Mesenchymal stem cell (in vitro differentiated cells and primary cell): ENCODE data around the gene DOLPP1.
"Not testable (repeated sequence)": the region's sequence is repeated elsewhere in the genome, so short reads cannot be mapped to it uniquely, and the experiment has no call there.

Experiments
- DNase-seq: peaks from one replicate; pipeline ENCODE4 v3.0.0-alpha.2; 2013
- H2AFZ ChIP-seq: one replicate; pipeline ENCODE4 v1.6.1; 2013; ENCODE audit warnings: low read depth, mild to moderate bottlenecking, control low read depth, inconsistent platforms, low read length, moderate library complexity
- H2AK5ac ChIP-seq: 2 replicates; pipeline ENCODE4 v1.6.1; 2013; ENCODE audit warnings: low read length, moderate library complexity, mild to moderate bottlenecking, inconsistent platforms; ENCODE audit not compliant: severe bottlenecking
- H2BK120ac ChIP-seq: one replicate; pipeline ENCODE4 v1.6.1; 2013; ENCODE audit warnings: low read depth, mild to moderate bottlenecking, inconsistent platforms, low read length, moderate library complexity
- H2BK12ac ChIP-seq, 2 experiments: one replicate each; pipeline ENCODE4 v1.6.1; 2013; ENCODE audit warnings: inconsistent platforms in 2 of 2, low read length in 2 of 2, mild to moderate bottlenecking in 2 of 2, moderate library complexity in 2 of 2, control low read depth in 1 of 2
- H2BK15ac ChIP-seq: one replicate; pipeline ENCODE4 v1.6.1; 2013; ENCODE audit warnings: mild to moderate bottlenecking, low read depth, inconsistent platforms; ENCODE audit not compliant: poor library complexity, severe bottlenecking
- H2BK5ac ChIP-seq: 2 replicates; pipeline ENCODE4 v1.6.1; 2013; ENCODE audit warnings: low read depth, mild to moderate bottlenecking, low read length, control low read depth, inconsistent platforms; ENCODE audit not compliant: poor library complexity, severe bottlenecking
- H3K14ac ChIP-seq, 2 experiments: one replicate each; pipeline ENCODE4 v1.6.1; 2013; ENCODE audit warnings: inconsistent platforms in 2 of 2, low read length in 2 of 2, control low read depth in 1 of 2, mild to moderate bottlenecking in 1 of 2, moderate library complexity in 1 of 2
- H3K18ac ChIP-seq, 2 experiments: one replicate each; pipeline ENCODE4 v1.6.1; 2013; ENCODE audit warnings: inconsistent platforms in 2 of 2, low read length in 2 of 2, control low read depth in 1 of 2, low read depth in 1 of 2, mild to moderate bottlenecking in 1 of 2
- H3K23ac ChIP-seq, 2 experiments: one replicate each; pipeline ENCODE4 v1.6.1; 2013; ENCODE audit warnings: inconsistent platforms in 2 of 2, low read length in 2 of 2, mild to moderate bottlenecking in 2 of 2, moderate library complexity in 2 of 2, control low read depth in 1 of 2
- H3K27ac ChIP-seq: 2 replicates; pipeline ENCODE4 v1.5.1; 2013; ENCODE audit warnings: mild to moderate bottlenecking, moderate library complexity, low read length, control low read depth, inconsistent platforms; ENCODE audit not compliant: poor library complexity, severe bottlenecking
- H3K27me3 ChIP-seq, 2 experiments: 2 replicates each; pipeline versions ENCODE4 v1.6.1 to v1.7.0; 2013; ENCODE audit warnings: low read length in 2 of 2, mild to moderate bottlenecking in 2 of 2, moderate library complexity in 2 of 2, control low read depth in 1 of 2, inconsistent platforms in 1 of 2; ENCODE audit not compliant: control insufficient read depth in 1 of 2, insufficient read depth in 1 of 2
- H3K36me3 ChIP-seq, 2 experiments: 2 replicates each; pipeline versions ENCODE4 v1.6.1 to v1.7.0; 2013; ENCODE audit warnings: low read length in 2 of 2, control low read depth in 1 of 2, inconsistent platforms in 1 of 2, low read depth in 1 of 2, mild to moderate bottlenecking in 1 of 2; ENCODE audit not compliant: insufficient read depth in 2 of 2, control insufficient read depth in 1 of 2
- H3K4ac ChIP-seq, 2 experiments: one replicate each; pipeline ENCODE4 v1.6.1; 2013; ENCODE audit warnings: inconsistent platforms in 2 of 2, low read length in 2 of 2, mild to moderate bottlenecking in 2 of 2, moderate library complexity in 2 of 2, control low read depth in 1 of 2, low read depth in 1 of 2
- H3K4me1 ChIP-seq: 2 replicates; pipeline ENCODE4 v1.6.1; 2013; ENCODE audit warnings: low read depth, low read length, control low read depth; ENCODE audit not compliant: control insufficient read depth, insufficient read depth
- H3K4me2 ChIP-seq: 2 replicates; pipeline ENCODE4 v1.6.1; 2013; ENCODE audit warnings: low read length, mild to moderate bottlenecking, inconsistent platforms; ENCODE audit not compliant: poor library complexity, severe bottlenecking
- H3K4me3 ChIP-seq, 2 experiments: 2 replicates each; pipeline versions ENCODE4 v1.5.1 to v1.7.0; 2013; ENCODE audit warnings: low read length in 2 of 2, mild to moderate bottlenecking in 2 of 2, control low read depth in 1 of 2, low read depth in 1 of 2; ENCODE audit not compliant: insufficient read depth in 1 of 2
- H3K79me1 ChIP-seq: replicated peaks from 2 replicates; pipeline ENCODE4 v1.6.1; 2013; ENCODE audit warnings: mild to moderate bottlenecking, control low read depth, low read length, inconsistent platforms; ENCODE audit not compliant: poor library complexity, severe bottlenecking
- H3K9ac ChIP-seq: 2 replicates; pipeline ENCODE4 v1.7.0; 2013; ENCODE audit warnings: mild to moderate bottlenecking, low read length, moderate library complexity
- H3K9me3 ChIP-seq: 2 replicates; pipeline ENCODE4 v1.7.0; 2013; ENCODE audit warnings: mild to moderate bottlenecking, low read length; ENCODE audit not compliant: control insufficient read depth
- H4K8ac ChIP-seq: one replicate; pipeline ENCODE4 v1.6.1; 2013; ENCODE audit warnings: inconsistent platforms, mild to moderate bottlenecking, low read length, moderate library complexity
- H4K91ac ChIP-seq: one replicate; pipeline ENCODE4 v1.6.1; 2013; ENCODE audit warnings: mild to moderate bottlenecking, low read length, inconsistent platforms
- WGBS: methylation state at CpG from one replicate; pipeline ENCODE4 v1.1.7; 2013; ENCODE audit warnings: mixed read lengths; 5-methylcytosine and 5-hydroxymethylcytosine counted together

Gene DOLPP1

GRCh38 chr9:129126749-129127618, 46.1 kb downstream of the DOLPP1 start:
- Histone ChIP-seq H2AK5ac (peak overlapping the region; percentile 2), H3K27ac (no peak overlapping the region), H3K27me3 (no peaks in the 10 kb centered on the region), H3K4ac (no peak overlapping the region), H3K4me3 (no peak overlapping the region), H3K4me1 (peaks cover 13% of the 10 kb centered on the region), H2AFZ (no peak overlapping the region), H2BK120ac (no peak overlapping the region), H3K36me3 (peaks cover 42 to 63% of the 10 kb centered on the region in 2 experiments), H3K4me2 (no peak overlapping the region), H3K18ac (no peak overlapping the region), H3K9ac (peak overlapping the region; percentile 30), H3K79me1 (peaks cover 21% of the 10 kb centered on the region), H2BK5ac (no peak overlapping the region), H4K91ac (no peak overlapping the region), H2BK15ac (no peak overlapping the region), H3K9me3 (no peaks in the 10 kb centered on the region), H4K8ac (no peak overlapping the region), H3K14ac (no peak overlapping the region), H2BK12ac (no peak overlapping the region), H3K23ac (no peak overlapping the region)
- 79% methylated on average over 10 of the region's 10 CpGs for WGBS
- DNase-seq = no peak

DNA sequence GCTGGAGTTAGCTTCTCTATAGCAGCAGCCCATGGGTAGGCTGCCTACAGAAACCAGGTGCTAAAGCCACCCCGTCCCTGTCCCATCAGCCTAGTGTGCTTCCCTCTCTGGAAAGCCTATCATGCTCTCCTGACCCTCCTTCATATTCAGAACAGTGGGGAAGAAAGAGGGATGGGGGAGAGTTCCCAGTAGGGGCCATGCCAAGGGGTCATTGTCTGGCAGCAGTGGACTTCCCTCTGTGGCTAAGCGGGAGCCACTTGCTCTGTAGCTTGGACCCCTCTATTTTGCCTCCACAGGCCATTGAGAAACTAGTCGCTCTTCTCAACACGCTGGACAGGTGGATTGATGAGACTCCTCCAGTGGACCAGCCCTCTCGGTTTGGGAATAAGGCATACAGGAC, 47.8 kb downstream of the DOLPP1 start:
- no peak overlapping the region for H3K23ac ChIP-seq
- 93% methylated on average over 4 of the region's 5 CpGs for WGBS
- no peak overlapping the region for H2BK12ac ChIP-seq
- H3K36me3 ChIP-seq = peaks cover 42 to 67% of the 10 kb centered on the region in 2 experiments
- H3K14ac ChIP-seq = no peak overlapping the region
- H4K8ac ChIP-seq = no peak overlapping the region
- no peak overlapping the region for H2BK15ac ChIP-seq
- H3K18ac ChIP-seq = no peak overlapping the region
- H3K27me3 ChIP-seq = no peaks in the 10 kb centered on the region
- H3K4me2 ChIP-seq = no peak overlapping the region
- H2AFZ ChIP-seq = no peak overlapping the region
- no peak overlapping the region for H3K27ac ChIP-seq
- H2BK120ac ChIP-seq = no peak overlapping the region
- no peak overlapping the region for H3K4me3 ChIP-seq
- H3K9me3 ChIP-seq = no peaks in the 10 kb centered on the region
- H2AK5ac ChIP-seq = no peak overlapping the region
- H4K91ac ChIP-seq = no peak overlapping the region
- no peak overlapping the region for H3K9ac ChIP-seq
- peaks cover 25% of the 10 kb centered on the region for H3K79me1 ChIP-seq
- no peak for DNase-seq
- no peak overlapping the region for H2BK5ac ChIP-seq
- peaks cover 18% of the 10 kb centered on the region for H3K4me1 ChIP-seq
- H3K4ac ChIP-seq = no peak overlapping the region

- not testable (repeated sequence) for H2BK15ac ChIP-seq, H3K4me2 ChIP-seq, H4K91ac ChIP-seq, H3K27me3 ChIP-seq, DNase-seq, H2BK12ac ChIP-seq, H3K23ac ChIP-seq, H3K4me3 ChIP-seq, H4K8ac ChIP-seq, H3K18ac ChIP-seq, H3K27ac ChIP-seq, H3K9ac ChIP-seq, H2AFZ ChIP-seq, H3K14ac ChIP-seq, H3K9me3 ChIP-seq, H2BK5ac ChIP-seq, H2BK120ac ChIP-seq, H3K4ac ChIP-seq
- H3K4me1 ChIP-seq = peaks cover 12% of the 10 kb centered on the region
- H3K36me3 ChIP-seq = peaks cover 38 to 67% of the 10 kb centered on the region in 2 experiments
- peak overlapping the region; percentile 16 for H2AK5ac ChIP-seq
- H3K79me1 ChIP-seq = peaks cover 25% of the 10 kb centered on the region
- WGBS = 94% methylated on average over 7 of the region's 7 CpGs
These were observed 49.4 kb downstream of the DOLPP1 start for GRCh38 chr9:129130271-129130670.

- Histone ChIP-seq H2BK15ac (no peak overlapping the region), H2BK5ac (no peak overlapping the region), H3K27me3 (no peaks in the 10 kb centered on the region), H3K27ac (no peak overlapping the region), H3K79me1 (peaks cover 27% of the 10 kb centered on the region), H3K4me3 (no peak overlapping the region), H3K9me3 (no peaks in the 10 kb centered on the region), H3K23ac (no peak overlapping the region), H3K9ac (no peak overlapping the region), H2BK12ac (no peak overlapping the region), H3K4ac (no peak overlapping the region), H3K18ac (no peak overlapping the region), H3K4me2 (no peak overlapping the region), H2AK5ac (no peak overlapping the region), H3K14ac (no peak overlapping the region), H3K36me3 (peaks cover 42 to 72% of the 10 kb centered on the region in 2 experiments), H4K8ac (no peak overlapping the region), H2BK120ac (no peak overlapping the region), H4K91ac (no peak overlapping the region), H3K4me1 (peaks cover 12% of the 10 kb centered on the region), H2AFZ (no peak overlapping the region)
- DNase-seq = no peak
- 97% methylated on average over 2 of the region's 3 CpGs for WGBS
These were observed 49.9 kb downstream of the DOLPP1 start for GRCh38 chr9:129130791-129131190.
